ENCODE data around the gene MACROD1.
"Not testable (repeated sequence)": the region's sequence is repeated elsewhere in the genome, so short reads cannot be mapped to it uniquely, and the experiment has no call there.

The MACROD1 gene

DNA sequence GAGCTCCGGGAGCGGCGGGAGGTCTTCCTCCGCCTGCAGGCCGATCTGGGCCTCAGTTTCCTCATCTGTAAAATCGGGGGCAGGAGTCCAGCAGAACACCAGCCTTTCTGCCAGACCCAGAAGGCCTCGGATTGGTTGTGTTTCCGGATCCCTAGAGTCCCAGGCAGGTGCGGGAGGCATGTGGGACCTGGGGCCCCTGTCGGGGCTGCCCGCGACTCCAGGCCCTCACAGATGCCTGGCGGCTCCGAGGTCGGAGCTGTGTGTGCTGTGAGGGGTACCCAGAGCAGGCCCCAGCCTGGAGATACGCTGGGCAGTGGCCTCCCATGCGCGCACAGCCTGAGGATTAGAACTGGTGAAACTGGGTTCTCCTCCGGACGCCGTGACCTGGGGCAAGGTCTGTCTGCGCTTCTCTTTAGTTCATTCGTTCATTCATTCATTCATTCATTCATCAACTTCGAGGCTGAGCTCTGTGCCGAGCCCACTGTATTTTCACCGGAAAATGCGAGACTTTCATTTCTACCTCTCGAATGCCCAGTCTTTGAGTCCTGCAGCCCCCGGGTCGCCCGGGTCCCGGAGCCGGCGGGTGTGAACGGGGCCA lies 105.6 kb downstream of the MACROD1 start:
- in situ Hi-C loops (cut with MboI; ENCODE audit: low sequenced_read_pairs): no loop called here

DNA sequence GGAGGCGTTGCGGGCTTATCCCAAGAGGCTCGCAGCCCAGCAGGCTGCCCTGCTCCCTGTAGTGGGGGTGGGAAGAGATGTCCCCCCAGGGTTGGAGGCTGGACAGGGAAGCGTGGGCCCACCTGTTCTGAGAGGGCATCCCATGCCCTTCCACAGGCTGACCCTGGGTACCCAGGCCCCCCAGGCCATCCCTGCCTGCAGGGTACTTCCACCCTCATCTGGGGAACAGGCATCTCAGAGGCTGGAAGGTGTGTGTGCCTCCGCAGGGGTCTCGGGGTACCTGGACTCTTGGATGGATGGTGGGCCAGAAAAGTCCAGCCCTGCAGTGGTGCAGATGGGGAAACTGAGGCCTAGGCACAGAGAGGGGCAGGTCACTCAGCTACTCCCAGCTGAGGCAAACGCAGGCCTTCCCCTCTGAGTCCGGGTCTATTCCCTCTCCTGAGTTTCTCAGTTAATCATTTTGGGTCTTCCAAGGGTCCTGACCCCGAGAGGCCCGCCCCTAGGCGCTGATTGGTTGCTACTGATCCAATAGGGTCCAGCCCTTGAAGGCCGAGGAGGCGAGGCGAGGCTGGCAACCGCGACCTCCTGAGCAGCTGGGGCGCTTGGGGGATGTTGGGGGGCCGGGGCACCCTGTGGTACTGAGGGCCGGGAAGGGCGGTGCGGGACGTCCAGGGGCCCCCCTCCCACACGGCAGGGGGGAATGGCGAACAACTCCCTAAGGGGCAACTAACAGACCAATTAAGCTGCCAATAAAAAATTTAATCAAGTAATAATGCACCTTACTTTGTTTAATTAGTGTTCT lies 106.4 kb downstream of the MACROD1 start:
- in situ Hi-C loops (cut with MboI; ENCODE audit: low sequenced_read_pairs): no loop called here

DNA sequence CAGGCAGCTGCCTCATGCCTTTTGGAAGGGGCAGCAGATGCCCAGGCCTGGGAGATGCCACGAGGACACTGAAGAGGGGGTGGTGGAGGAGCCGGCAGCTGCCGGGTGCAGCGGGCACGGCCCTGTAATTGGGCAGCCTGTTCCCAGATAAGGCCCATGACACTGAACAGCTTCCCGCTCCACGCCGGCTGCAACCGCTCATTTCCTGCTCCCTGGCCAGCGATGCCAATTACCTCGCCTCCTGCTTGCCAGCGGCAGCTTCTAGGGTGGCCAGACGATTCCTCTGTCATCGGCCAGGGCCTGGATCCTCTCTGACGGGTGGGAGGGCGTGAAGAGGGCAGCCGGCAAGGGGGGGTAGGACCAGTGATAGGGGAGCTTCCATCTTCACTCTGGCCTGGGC lies 107.4 kb downstream of the MACROD1 start:
- in situ Hi-C loops (cut with MboI; ENCODE audit: low sequenced_read_pairs): no loop called here

DNA sequence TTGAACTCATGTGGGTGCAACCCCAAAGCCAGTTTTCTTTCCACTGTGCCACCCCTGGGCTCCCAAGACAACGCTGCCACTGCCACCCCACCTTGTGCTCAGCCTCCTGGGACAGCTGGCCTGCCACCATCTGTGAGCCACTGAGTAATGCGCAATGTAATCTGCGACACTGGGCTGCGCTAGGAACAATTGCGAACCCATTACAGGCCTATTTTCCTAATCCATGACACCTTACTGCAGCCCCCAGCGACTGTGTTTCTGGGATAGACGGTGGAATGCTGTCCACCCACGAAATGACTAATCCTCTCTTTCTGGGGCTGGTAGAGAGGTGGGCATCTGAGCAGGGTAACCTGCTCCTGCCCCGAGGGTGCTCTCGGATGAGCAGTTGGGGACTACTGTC lies 108.0 kb downstream of the MACROD1 start:
- in situ Hi-C loops (cut with MboI; ENCODE audit: low sequenced_read_pairs): no loop called here

DNA sequence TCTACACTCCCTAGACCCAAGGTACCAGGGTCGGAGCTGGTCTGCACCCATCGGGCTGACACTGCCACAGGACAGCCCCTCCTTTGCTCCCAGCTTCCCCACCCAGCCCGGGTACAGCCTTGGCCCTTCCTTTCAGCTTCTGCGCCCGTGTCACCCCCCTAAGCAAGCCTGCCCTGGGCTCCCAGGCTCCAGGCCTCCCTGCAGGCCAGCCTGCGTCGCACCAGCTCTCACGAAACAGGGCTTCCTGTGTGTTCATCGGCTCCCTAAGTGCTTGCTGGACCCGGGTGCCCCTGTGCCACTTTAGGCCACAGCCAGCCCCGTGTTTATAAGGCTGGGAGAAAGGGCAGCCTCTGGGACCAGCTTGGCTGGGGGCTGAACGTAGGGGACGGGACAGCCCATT lies 109.1 kb downstream of the MACROD1 start:
- in situ Hi-C loops (cut with MboI; ENCODE audit: low sequenced_read_pairs): no loop called here

DNA sequence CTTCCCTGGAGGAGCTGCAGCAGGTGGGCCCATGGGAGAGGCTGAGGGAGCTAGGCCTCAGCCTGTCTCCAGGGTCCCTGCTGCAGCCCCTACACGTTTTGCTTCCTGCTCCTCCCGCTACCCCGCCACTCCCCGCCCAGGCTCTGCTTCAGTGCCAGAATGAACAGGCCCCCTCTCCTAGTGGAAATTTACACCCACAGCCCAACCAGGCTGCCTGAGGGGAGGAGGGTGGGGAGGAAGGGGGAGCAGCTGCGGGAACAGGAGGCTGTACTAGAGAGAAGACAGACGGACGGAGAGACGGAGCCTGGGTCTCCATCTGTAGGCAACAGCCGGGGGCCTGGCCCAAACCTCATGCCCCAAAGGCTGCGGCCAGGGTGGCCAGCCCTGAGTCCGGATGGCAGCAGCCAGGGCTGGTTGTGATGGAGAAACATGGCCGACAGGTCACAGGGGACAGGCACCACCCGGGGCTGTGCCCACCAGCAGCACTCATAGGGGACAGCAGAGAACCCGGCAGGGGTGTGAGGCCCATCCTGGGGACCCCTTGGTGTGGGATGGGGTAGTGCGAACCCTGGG lies 109.6 kb downstream of the MACROD1 start:
- in situ Hi-C loops (cut with MboI; ENCODE audit: low sequenced_read_pairs): no loop called here

DNA sequence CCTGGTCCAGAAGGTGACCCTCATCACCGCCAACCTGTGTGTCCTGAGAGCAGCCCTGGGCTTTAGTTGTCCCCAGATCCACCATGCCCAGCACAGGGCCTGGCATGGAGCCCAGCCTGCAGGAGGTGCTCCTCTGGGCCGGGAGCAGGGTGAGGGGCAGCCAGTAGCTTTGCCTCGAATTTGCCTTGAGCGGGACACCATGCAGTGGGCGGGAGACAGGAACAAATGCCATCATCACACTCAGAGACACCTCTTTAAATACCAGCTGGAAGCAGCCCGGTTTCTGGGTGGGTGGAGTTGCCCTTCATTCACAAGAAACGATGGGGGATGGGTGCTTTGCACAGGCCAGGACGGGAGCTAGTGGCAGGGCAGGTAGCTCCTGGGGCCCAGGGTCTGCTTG lies 110.8 kb downstream of the MACROD1 start:
- in situ Hi-C loops (cut with MboI; ENCODE audit: low sequenced_read_pairs): no loop called here

DNA sequence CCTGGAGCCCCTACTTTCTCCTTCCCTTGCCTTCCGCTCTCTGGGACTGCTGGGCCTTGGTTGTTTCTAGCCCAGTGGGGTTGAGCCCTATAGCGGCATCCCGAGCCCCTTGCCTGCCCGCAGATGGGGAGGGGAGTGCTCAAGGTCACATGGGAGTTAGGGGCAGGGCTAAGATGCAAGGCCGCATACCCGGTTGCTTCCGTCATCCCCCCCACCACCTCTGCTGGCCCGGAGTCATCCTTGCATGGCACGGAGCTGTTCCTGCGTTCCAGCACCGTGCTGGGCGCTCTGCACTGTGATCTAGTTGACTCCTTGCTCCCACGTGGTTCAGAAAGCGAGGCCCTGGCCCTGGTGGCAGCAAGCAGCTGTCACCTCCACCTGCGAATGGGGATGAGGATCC lies 112.2 kb downstream of the MACROD1 start:
- in situ Hi-C loops (cut with MboI; ENCODE audit: low sequenced_read_pairs): no loop called here

DNA sequence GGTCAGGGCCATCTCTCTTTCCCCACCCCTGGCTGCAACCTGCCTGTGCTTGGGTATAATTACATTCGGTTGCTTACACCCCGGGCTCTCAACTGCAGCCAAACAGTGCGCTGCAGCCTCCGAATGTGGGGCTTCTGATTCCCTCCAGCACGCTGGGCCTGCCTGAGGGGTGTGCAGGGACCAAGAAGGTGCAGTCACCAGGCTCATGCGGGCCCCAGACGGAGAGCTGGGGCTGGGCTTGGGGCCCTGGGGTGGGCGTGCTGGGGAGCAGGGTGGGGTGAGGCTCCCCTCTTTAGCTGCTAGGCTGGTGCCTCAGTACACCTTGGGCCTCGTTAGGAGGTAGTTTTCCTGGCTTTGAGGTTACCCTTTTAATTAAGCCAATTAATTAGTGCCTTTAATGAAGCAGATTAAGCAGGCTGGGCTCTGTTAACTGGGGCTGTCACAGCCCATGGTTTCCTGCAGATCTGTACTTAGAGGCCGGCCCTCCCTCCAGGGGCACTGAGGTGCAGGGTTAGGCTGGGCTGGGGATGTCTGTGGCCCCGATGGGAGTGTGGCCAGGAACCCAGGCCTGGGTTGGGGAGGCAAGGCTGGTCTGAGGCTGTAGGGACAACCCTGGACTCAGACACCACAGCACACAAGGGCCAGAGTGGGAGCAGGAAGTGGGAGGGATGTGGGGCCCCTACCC lies 112.8 kb downstream of the MACROD1 start:
- in situ Hi-C loops (cut with MboI; ENCODE audit: low sequenced_read_pairs): no loop called here

DNA sequence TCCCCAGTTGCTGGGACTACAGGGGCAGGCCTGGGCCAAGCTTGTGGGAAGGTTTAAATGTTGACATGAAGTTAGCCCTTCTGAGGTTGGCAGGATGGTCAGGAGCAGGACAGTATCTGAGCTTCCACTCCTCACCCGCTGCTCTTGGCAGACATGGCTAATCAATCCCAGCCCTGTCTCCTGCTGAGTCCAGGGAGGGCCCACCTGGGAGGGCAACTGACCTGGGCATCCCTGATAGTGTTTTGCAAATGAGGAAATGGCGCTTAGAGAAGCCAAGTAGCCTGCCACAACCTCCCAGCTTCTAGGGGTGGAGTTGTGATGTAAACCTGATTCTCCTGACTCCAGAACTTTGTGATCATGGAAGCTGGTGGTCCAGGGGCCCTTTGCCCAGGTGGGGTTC lies 113.5 kb downstream of the MACROD1 start:
- in situ Hi-C loops (cut with MboI; ENCODE audit: low sequenced_read_pairs): no loop called here

DNA sequence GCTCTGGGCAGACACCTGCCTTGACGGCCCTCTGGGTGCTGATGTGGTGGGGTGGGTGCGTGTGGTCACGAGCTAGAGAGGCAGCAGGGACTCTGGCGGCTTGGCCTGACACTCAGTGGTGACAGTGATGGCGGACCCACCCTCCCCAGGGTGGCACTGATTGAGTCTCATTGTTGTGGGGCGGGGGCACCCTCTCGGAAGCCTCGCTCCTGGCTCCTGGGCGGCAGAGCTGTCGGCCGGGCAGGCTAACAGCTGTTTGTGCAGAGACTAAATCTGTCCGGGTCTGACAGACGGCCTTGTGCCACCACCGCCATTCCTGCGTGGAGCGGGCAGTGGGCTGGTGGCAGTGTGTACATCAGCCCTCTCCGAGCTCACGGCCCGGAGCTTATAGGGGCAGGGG lies 114.6 kb downstream of the MACROD1 start:
- in situ Hi-C loops (cut with MboI; ENCODE audit: low sequenced_read_pairs): no loop called here

DNA sequence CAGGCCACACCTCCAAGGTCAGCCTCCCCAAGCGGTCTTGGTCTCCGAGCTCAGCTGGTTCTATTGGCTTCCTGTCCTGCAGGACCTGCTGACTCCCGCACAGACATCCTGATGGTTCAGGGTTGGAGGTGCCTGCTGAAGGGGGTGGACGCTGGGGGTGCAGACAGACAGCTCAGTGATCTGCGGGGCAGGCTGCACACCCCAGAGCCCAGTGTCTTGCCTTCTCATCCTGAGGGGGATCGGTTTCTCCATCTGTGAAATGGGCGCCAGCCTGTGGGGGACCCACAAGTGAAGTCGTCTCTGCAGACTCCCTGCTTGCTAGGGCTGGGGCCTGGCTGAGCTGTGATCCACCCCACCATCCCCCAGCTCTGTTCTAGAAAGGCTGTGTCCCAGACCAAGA lies 116.4 kb downstream of the MACROD1 start:
- in situ Hi-C loops (cut with MboI; ENCODE audit: low sequenced_read_pairs): no loop called here

DNA sequence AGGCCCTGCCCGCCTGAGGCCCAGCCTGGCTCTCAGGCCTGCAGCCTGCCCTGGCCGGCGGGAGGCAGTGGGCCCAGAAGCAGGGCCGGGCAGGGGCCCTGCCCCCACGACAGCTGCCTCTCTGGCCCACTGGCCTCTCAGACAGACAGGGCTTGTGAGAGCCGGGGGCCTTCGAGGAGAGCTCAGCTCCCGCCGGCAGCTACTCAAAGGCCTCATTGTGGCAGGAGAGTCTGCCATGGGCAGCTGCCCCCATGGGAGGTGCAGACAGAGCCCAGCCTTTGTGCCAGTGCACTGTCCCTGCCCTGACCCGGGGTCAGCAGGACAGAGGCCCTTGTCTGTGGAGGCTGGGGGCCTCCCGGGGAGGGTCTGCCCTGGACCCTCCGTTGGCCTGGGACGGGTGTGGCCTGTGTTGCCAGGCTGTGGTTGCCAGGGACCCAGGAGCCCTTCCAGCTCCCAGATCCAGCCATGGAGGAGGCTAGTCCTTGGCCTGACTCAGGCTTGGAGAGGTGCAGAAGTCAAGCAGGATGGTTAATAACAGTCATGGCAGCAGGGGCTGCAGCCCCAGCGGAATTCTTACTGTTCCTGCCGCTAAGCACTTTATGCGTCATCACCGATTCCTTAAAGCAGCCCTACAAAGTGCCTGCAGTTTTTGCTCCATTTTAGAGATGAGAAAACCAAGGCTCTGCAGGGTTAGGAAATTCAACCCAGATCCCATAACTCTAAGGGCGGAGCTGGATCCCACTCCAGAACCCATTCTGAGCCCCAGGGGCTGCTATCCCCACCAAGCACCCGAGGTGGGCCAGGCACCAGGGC lies 117.7 kb downstream of the MACROD1 start:
- in situ Hi-C loops (cut with MboI; ENCODE audit: low sequenced_read_pairs): no loop called here

DNA sequence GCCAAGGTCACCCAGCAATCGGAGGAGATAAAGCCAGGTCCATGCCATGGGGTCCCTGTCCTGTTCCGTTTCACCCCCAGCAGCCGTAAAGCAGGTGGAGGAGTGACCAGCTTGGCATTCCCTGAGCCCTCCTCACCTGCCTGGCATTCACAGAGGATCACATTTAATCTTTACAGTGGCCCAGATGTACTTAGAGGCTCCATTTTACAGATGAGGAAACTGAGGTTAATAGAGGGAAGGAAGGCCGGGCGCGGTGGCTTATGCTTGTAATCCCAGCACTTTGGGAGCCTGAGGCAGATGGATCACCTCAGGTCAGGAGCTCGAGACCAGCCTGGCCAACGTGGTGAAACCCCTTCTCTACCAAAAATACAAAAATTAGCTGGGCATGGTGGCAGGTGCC lies 118.5 kb downstream of the MACROD1 start:
- in situ Hi-C loops (cut with MboI; ENCODE audit: low sequenced_read_pairs): not testable (repeated sequence)

DNA sequence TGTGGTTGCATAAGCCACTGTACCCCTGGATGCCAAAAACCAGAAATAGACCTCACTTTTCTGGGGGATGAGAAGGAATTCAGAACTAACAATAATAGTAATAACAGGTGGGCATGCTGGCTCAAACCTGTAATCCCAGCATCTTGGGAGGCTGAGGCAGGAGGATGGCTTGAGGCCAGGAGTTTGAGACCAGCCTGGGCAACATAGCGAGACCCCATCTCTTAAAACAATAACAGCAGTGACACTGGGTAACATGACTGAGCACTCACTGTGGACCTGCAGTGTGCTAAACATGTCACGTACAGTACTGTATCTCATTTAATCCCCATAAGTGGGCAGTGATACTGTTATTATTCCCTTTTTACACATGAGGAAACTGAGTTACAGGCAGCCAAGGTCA lies 120.2 kb downstream of the MACROD1 start:
- in situ Hi-C loops (cut with MboI; ENCODE audit: low sequenced_read_pairs): no loop called here

DNA sequence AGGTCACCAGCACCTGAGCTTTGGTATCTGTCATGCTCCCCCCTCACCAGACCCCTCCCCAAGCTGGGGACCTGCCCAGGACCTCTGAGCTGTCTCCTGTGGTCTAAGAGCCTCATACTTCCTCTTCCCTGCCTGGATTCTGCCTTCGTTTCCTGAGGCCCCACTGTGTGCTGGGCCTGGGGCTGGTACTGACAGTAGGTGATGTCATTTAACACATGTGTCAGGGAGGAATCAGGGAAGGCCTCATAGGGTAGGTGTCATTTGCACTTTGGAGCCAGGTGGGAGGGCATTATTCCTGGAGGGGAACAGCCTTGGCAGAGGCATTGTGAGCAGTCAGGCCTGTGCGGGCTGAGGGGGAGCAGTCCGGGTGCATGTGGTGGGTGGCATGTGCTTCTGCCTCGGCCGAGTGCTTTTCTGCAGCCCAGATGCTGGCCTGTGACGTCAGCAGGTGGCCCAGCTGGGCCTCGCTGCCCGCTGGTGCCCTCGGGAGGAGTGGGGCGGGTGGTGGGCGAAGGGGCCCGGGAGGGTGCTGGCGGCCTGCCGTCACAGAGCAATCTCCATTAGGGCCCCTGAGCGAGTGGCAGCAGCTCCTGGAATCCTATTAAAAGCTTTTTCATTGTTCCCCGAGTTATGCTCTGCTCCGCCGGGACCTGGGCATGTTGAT lies 121.1 kb downstream of the MACROD1 start:
- in situ Hi-C loops (cut with MboI; ENCODE audit: low sequenced_read_pairs): no loop called here

DNA sequence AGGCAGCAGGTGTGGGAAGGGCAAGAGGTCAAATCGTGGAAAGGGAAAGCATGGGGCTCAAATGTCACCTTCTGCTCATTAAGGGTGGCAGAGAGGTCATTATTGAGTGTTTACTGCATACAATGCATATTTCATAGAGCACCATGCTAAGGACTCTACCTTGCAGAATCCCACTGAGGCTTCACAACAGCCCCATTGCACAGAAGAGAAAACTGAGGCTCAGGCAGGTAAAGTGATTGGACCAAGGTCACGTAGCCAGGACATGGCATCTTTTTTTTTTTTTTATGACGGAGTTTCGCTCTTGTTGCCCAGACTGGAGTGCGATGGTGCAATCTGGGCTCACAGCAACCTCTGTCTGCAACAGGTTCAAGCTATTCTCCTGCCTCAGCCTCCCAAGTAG lies 122.4 kb downstream of the MACROD1 start:
- in situ Hi-C loops (cut with MboI; ENCODE audit: low sequenced_read_pairs): no loop called here

DNA sequence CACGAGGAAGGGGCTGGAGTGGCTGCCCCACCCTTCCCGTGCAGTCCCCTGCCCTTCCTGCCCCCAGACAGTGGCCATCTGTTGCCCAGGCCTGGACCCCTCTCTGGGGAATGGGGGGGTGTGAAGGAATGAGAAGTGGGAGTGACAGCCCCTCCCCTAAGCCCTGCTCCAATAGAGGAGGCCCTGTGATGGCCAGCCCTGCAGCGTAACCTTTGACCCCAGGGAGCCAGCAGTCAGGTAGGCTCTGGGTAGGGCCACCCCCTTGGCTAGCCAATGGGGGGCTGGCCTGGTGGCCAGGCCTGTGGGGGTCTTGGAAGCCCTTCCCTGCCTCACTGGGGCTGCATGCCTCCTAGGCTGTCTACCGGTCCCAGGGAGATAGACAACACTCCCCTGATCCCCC lies 123.6 kb downstream of the MACROD1 start:
- in situ Hi-C loops (cut with MboI; ENCODE audit: low sequenced_read_pairs): no loop called here

DNA sequence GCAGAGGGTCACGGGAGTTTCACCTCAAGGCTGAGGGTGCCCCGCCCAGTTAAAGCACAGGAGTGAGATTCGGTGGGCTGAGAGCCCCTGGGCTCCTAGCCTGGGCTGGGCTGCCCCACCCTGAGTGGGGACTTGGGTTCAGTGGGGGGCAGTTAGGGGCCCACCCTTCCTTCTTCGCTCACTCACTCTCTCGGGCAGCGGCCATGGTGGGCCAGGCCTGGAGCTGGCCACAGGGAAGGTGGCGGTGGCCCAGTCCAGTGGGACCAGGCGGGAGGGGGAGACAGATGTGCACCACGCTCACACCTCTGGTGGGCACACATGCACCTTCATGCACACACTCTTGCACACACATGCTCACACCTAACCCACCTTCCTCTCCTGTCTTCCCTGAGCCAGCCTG lies 124.1 kb downstream of the MACROD1 start:
- in situ Hi-C loops (cut with MboI; ENCODE audit: low sequenced_read_pairs): no loop called here

DNA sequence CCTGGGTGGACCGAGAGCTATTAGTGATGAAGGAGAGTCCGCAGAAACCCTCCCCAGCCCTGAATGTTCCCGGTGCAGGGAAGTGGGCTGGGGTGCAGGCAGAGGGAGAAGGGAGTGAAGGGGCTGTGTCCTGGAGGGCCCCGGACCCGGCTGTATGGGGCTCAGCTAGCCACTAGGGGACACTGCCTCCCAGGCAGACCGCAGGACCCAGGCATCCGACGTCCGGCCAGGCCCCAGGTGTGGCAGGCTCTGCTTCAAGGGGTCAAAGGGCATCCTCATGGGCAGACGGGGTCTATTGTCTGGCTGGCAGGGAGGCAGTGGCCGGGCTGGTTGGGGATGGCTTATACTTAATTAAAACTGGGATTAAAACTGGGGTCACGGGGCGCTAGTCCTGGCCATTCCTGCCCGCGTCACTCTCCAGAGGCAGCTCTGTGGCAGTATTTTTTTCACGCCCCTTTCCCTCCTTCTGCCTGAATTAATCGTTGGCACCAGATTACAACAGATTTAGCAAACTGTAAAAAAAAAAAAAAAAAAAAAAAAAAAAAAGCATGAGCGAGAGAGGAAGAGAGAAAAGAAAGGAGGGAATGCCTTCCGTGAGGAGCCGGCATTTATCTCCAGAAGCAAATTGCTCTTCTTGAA lies 125.1 kb downstream of the MACROD1 start:
- in situ Hi-C loops (cut with MboI; ENCODE audit: low sequenced_read_pairs): no loop called here

Data from HL-60/S4 treated with retinoic acid at 250 ng/mL for 4 days and 3 days (cell line).